Immature natural killer cell (primary cell): ENCODE measurements around the gene TCF7L2. TPM values are rescaled to one million over a fixed set of nuclear protein-coding genes. Genes with fewer than 3 reads are reported as not detected.

Experiments used
- DNase-seq, 3 donors: peaks; one replicate each; pipeline ENCODE4 v3.0.0; 2022; ENCODE audit warnings: mixed read lengths in 1 of 3
- H3K27ac Mint-ChIP-seq, 6 donors: one replicate each; pipeline ENCODE4 v1.8.0; 2020; ENCODE audit warnings: mixed read lengths in 6 of 6, mild to moderate bottlenecking in 5 of 6, inconsistent platforms in 4 of 6, moderate library complexity in 3 of 6
- H3K27me3 Mint-ChIP-seq, 3 donors: one replicate each; pipeline ENCODE4 v1.8.0; 2020 to 2021; ENCODE audit warnings: low read depth in 3 of 3, mild to moderate bottlenecking in 3 of 3, mixed read lengths in 3 of 3, moderate library complexity in 3 of 3, inconsistent platforms in 1 of 3
- H3K36me3 Mint-ChIP-seq, 3 donors: one replicate each; pipeline ENCODE4 v1.8.0; 2020; ENCODE audit warnings: mixed read lengths in 3 of 3, inconsistent platforms in 2 of 3, mild to moderate bottlenecking in 2 of 3
- H3K4me1 Mint-ChIP-seq, 2 donors: one replicate each; pipeline ENCODE4 v1.8.0; 2020; ENCODE audit warnings: inconsistent platforms in 2 of 2, mild to moderate bottlenecking in 2 of 2, mixed read lengths in 2 of 2, moderate library complexity in 1 of 2
- H3K4me3 Mint-ChIP-seq, 5 donors: one replicate each; pipeline ENCODE4 v1.8.0; 2020; ENCODE audit warnings: mild to moderate bottlenecking in 5 of 5, mixed read lengths in 5 of 5, inconsistent platforms in 3 of 5, moderate library complexity in 3 of 5
- H3K9me3 Mint-ChIP-seq, 6 donors: one replicate each; pipeline ENCODE4 v1.8.0; 2020; ENCODE audit warnings: mild to moderate bottlenecking in 6 of 6, mixed read lengths in 6 of 6, inconsistent platforms in 4 of 6, moderate library complexity in 3 of 6
- polyA plus RNA-seq, 3 donors: library from polyadenylated mRNA; unstranded; fragments of 300-500 nt; fragmentation: Illumina TruSeq; gene quantifications; one replicate each; pipeline ENCODE4 v1.2.3, GENCODE V29; 2021

The TCF7L2 gene
- polyA plus RNA-seq, 3 donors from 2014 or later, result 0.83 to 1.8 TPM; not detected in 1

GRCh38 chr10:113076949-113077348 lies 126.9 kb downstream of the TCF7L2 start:
- no peak for DNase-seq
- Mint-ChIP-seq H3K27me3 (peaks cover 0 to 1% (median 0%) of the 10 kb centered on the region in 3 donors), H3K36me3 (peaks cover 0 to 3% (median 0%) of the 10 kb centered on the region in 3 donors), H3K4me1 (no peaks in the 10 kb centered on the region), H3K9me3 (no peaks in the 10 kb centered on the region), H3K27ac (peak overlapping the region in 1 of 6 donors; percentile 47), H3K4me3 (no peak overlapping the region)

- no peak overlapping the region for H3K27ac Mint-ChIP-seq
- no peak for DNase-seq
- no peaks in the 10 kb centered on the region for H3K9me3 Mint-ChIP-seq
- H3K4me3 Mint-ChIP-seq, result no peak overlapping the region
- peaks cover 0 to 3% (median 0%) of the 10 kb centered on the region in 3 donors for H3K36me3 Mint-ChIP-seq
- no peaks in the 10 kb centered on the region for H3K4me1 Mint-ChIP-seq
- H3K27me3 Mint-ChIP-seq, result peaks cover 0 to 1% (median 0%) of the 10 kb centered on the region in 3 donors
Observed at GRCh38 chr10:113078282-113078907, 128.3 kb downstream of the TCF7L2 start.

- no peak overlapping the region for H3K27ac Mint-ChIP-seq
- no peaks in the 10 kb centered on the region for H3K4me1 Mint-ChIP-seq
- DNase-seq, result no peak
- H3K4me3 Mint-ChIP-seq, result no peak overlapping the region
- no peaks in the 10 kb centered on the region for H3K9me3 Mint-ChIP-seq
- H3K36me3 Mint-ChIP-seq, result peaks cover 0 to 3% (median 0%) of the 10 kb centered on the region in 3 donors
- peaks cover 0 to 1% (median 0%) of the 10 kb centered on the region in 3 donors for H3K27me3 Mint-ChIP-seq
Observed at GRCh38 chr10:113080061-113080924, 130.2 kb downstream of the TCF7L2 start.

- no peak for DNase-seq
- H3K4me3 Mint-ChIP-seq, result no peak overlapping the region
- H3K36me3 Mint-ChIP-seq, result peaks cover 0 to 3% (median 0%) of the 10 kb centered on the region in 3 donors
- H3K27ac Mint-ChIP-seq, result no peak overlapping the region
- H3K27me3 Mint-ChIP-seq, result peaks cover 0 to 1% (median 0%) of the 10 kb centered on the region in 3 donors
- no peaks in the 10 kb centered on the region for H3K4me1 Mint-ChIP-seq
- H3K9me3 Mint-ChIP-seq, result no peaks in the 10 kb centered on the region
Observed at GRCh38 chr10:113080925-113081229, 130.8 kb downstream of the TCF7L2 start.

GRCh38 chr10:113084031-113084430 lies 134.0 kb downstream of the TCF7L2 start:
- Mint-ChIP-seq H3K27me3 (peaks cover 0 to 2% (median 1%) of the 10 kb centered on the region in 3 donors), H3K4me3 (no peak overlapping the region), H3K27ac (no peak overlapping the region), H3K36me3 (no peaks in the 10 kb centered on the region), H3K9me3 (no peaks in the 10 kb centered on the region), H3K4me1 (no peaks in the 10 kb centered on the region)
- no peak for DNase-seq

- no peak for DNase-seq
- Mint-ChIP-seq H3K27ac (no peak overlapping the region), H3K36me3 (no peaks in the 10 kb centered on the region), H3K4me1 (no peaks in the 10 kb centered on the region), H3K27me3 (peaks cover 0 to 2% (median 0%) of the 10 kb centered on the region in 3 donors), H3K4me3 (no peak overlapping the region), H3K9me3 (no peaks in the 10 kb centered on the region)
Observed at GRCh38 chr10:113085776-113086175, 135.7 kb downstream of the TCF7L2 start.

GRCh38 chr10:113086282-113086681 lies 136.2 kb downstream of the TCF7L2 start:
- Mint-ChIP-seq H3K9me3 (no peaks in the 10 kb centered on the region), H3K27ac (no peak overlapping the region), H3K36me3 (no peaks in the 10 kb centered on the region), H3K4me1 (no peaks in the 10 kb centered on the region), H3K27me3 (peaks cover 0 to 2% (median 0%) of the 10 kb centered on the region in 3 donors), H3K4me3 (no peak overlapping the region)
- DNase-seq, result no peak

- H3K27ac Mint-ChIP-seq, result no peak overlapping the region
- no peaks in the 10 kb centered on the region for H3K9me3 Mint-ChIP-seq
Observed at GRCh38 chr10:113087165-113088029, 137.3 kb downstream of the TCF7L2 start.

GRCh38 chr10:113088194-113088593 lies 138.1 kb downstream of the TCF7L2 start:
- DNase-seq, result no peak
- Mint-ChIP-seq H3K4me1 (peaks cover 3 to 4% of the 10 kb centered on the region in 2 donors), H3K36me3 (no peaks in the 10 kb centered on the region), H3K27ac (no peak overlapping the region), H3K4me3 (no peak overlapping the region), H3K27me3 (peaks cover 0 to 2% (median 2%) of the 10 kb centered on the region in 3 donors), H3K9me3 (no peaks in the 10 kb centered on the region)

More at GRCh38 chr10:113087165-113088029, 137.3 kb downstream of the TCF7L2 start:
- Mint-ChIP-seq H3K4me1 (no peaks in the 10 kb centered on the region), H3K27me3 (peaks cover 0 to 2% (median 2%) of the 10 kb centered on the region in 3 donors), H3K4me3 (no peak overlapping the region), H3K36me3 (no peaks in the 10 kb centered on the region)
- no peak for DNase-seq

GRCh38 chr10:113089551-113089950 lies 139.5 kb downstream of the TCF7L2 start:
- Mint-ChIP-seq H3K4me3 (no peak overlapping the region), H3K4me1 (peaks cover 15 to 17% of the 10 kb centered on the region in 2 donors), H3K27me3 (peaks cover 0 to 2% (median 2%) of the 10 kb centered on the region in 3 donors), H3K36me3 (peaks cover 0 to 4% (median 0%) of the 10 kb centered on the region in 3 donors), H3K9me3 (no peaks in the 10 kb centered on the region), H3K27ac (no peak overlapping the region)
- no peak for DNase-seq

GRCh38 chr10:113091920-113092319 lies 141.9 kb downstream of the TCF7L2 start:
- Mint-ChIP-seq H3K27ac (peak overlapping the region in 1 of 6 donors; percentile 56), H3K4me1 (peaks cover 17 to 19% of the 10 kb centered on the region in 2 donors)

GRCh38 chr10:113093188-113094113 lies 143.4 kb downstream of the TCF7L2 start:
- Mint-ChIP-seq H3K9me3 (no peaks in the 10 kb centered on the region), H3K27ac (peak overlapping the region in 5 of 6 donors; percentile 13 to 75 (median 25)), H3K27me3 (peaks cover 0 to 2% (median 0%) of the 10 kb centered on the region in 3 donors), H3K36me3 (peaks cover 0 to 4% (median 0%) of the 10 kb centered on the region in 3 donors), H3K4me3 (peak overlapping the region in 4 of 5 donors; percentile 22 to 72 (median 46)), H3K4me1 (peaks cover 17 to 19% of the 10 kb centered on the region in 2 donors)
- DNase-seq, result no peak

More at GRCh38 chr10:113091920-113092319, 141.9 kb downstream of the TCF7L2 start:
- DNase-seq, result no peak
- Mint-ChIP-seq H3K36me3 (peaks cover 0 to 4% (median 0%) of the 10 kb centered on the region in 3 donors), H3K27me3 (peaks cover 0 to 2% (median 2%) of the 10 kb centered on the region in 3 donors), H3K9me3 (no peaks in the 10 kb centered on the region), H3K4me3 (no peak overlapping the region)
